Stimulated activated effector memory CD8-positive, alpha-beta T cell treated with anti-CD3 and anti-CD28 coated beads, Interleukin-12 subunit alpha, Interleukin-12 subunit beta, amount 100 ng/mL, for 72 hours (primary cell): ENCODE results near the gene ZNF417.
A peak's percentile ranks its signal among the peaks of the same experiment; 100 is the strongest.
"Not testable (repeated sequence)": the region's sequence is repeated elsewhere in the genome, so short reads cannot be mapped to it uniquely, and the experiment has no call there.

Source experiments
- ATAC-seq: fragments of 150-1000 bp; cut with Tn5 transposase; 2 replicates; pipeline ENCODE4 v1.10.0; 2021
- DNase-seq, 2 donors: peaks; one replicate each; pipeline ENCODE4 v3.0.0; 2021 to 2022; ENCODE audit warnings: low spot score in 2 of 2
- H3K27ac Mint-ChIP-seq: one replicate; pipeline ENCODE4 v1.8.0; 2022; ENCODE audit warnings: mild to moderate bottlenecking, mixed read lengths
- H3K36me3 Mint-ChIP-seq: one replicate; pipeline ENCODE4 v1.8.0; 2022; ENCODE audit warnings: mild to moderate bottlenecking, mixed read lengths
- H3K4me1 Mint-ChIP-seq: one replicate; pipeline ENCODE4 v1.8.0; 2022; ENCODE audit warnings: mixed read lengths
- H3K4me3 Mint-ChIP-seq: one replicate; pipeline ENCODE4 v1.8.0; 2022; ENCODE audit warnings: mild to moderate bottlenecking, mixed read lengths
- H3K9me3 Mint-ChIP-seq: one replicate; pipeline ENCODE4 v1.8.0; 2022; ENCODE audit warnings: mixed read lengths

The ZNF417 gene

GRCh38 chr19:57905258-57905657 lies 11.1 kb downstream of the ZNF417 start:
- H3K36me3 Mint-ChIP-seq = peaks cover 17% of the 10 kb centered on the region
- H3K4me1 Mint-ChIP-seq = no peaks in the 10 kb centered on the region
- ATAC-seq (no peak), DNase-seq (no peak)
- no peak overlapping the region for H3K4me3 Mint-ChIP-seq
- peaks cover 15% of the 10 kb centered on the region for H3K9me3 Mint-ChIP-seq
- H3K27ac Mint-ChIP-seq = no peak overlapping the region

DNA sequence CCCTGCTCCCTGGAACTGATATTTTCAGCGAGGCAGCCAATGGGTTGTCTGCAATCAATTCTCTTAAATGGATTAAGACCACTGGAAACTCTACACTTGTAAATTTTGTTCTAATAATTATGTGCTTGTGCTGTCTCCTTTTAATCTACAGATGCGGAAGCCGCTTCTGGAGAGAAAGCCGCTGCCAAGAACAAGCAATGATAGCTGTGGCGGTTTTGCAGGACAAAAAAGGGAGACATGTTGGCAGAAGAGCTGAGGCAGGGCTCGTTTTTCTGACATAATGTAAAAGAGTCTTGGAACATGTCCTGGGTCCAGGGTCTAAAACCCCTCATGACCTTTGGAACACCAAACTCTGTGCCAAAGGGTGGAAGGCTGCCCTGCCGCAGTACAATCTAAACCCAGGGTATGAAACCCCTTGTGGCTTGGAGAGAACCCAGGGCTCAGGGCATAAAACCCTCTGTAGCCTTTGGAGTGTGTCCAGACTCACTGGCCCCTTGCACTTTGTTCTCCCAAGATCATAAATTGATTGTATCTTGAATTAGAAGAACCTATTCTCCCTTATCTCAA lies 12.7 kb downstream of the ZNF417 start:
- Mint-ChIP-seq H3K4me1 (no peaks in the 10 kb centered on the region), H3K9me3 (peaks cover 15% of the 10 kb centered on the region), H3K27ac (no peak overlapping the region), H3K4me3 (no peak overlapping the region), H3K36me3 (peaks cover 12% of the 10 kb centered on the region)
- ATAC-seq = no peak
- DNase-seq = no peak

DNA sequence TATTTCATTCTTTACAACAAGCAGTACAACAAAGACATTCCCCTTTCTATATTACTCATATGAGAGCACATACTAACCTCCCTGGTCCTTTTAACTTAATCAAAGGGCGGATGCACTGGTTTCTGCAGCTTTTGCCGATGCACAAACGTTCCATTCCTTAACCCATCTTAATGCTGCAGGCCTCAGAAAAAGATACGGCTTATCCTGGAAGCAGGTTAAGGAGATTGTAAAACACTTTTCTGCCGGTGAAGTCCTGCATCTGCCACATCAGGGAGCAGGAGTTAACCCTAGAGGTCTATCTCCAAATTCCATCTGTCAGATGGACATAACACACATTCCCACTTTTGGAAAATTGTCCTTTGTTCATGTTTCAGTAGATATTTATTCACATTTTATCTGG lies 16.1 kb downstream of the ZNF417 start:
- no peak for ATAC-seq
- DNase-seq = no peak
- peaks cover 5% of the 10 kb centered on the region for H3K36me3 Mint-ChIP-seq
- H3K4me3 Mint-ChIP-seq = no peak overlapping the region
- H3K9me3 Mint-ChIP-seq = peaks cover 8% of the 10 kb centered on the region
- H3K4me1 Mint-ChIP-seq = no peaks in the 10 kb centered on the region
- no peak overlapping the region for H3K27ac Mint-ChIP-seq

DNA sequence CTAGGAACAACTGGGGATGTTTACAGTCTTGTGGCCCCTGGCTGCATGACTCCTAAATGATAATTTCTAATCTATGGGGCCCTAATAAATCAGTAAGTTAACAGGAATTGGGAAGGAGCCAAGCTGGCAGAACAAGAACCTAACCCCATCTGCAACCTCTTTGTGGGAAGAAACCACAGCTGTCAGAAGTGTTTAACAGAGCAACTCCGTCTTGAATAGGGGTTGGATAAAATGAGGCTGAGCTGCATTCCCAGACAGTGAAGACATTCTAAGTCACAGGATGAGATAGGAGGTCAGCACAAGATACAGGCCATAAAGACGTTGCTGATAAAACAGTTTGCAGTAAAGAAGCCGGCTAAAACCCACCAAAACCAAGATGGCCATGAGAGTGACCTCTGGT lies 25.7 kb downstream of the ZNF417 start:
- not testable (repeated sequence) for DNase-seq, H3K4me3 Mint-ChIP-seq, H3K27ac Mint-ChIP-seq, H3K36me3 Mint-ChIP-seq, ATAC-seq
- peaks cover 13% of the 10 kb centered on the region for H3K4me1 Mint-ChIP-seq
- H3K9me3 Mint-ChIP-seq = peaks cover 20% of the 10 kb centered on the region

- Mint-ChIP-seq H3K27ac (peak within 1 kb of the TSS; percentile 79), H3K9me3 (peaks cover 20% of the 10 kb centered on the region), H3K4me1 (peaks cover 13% of the 10 kb centered on the region), H3K4me3 (peak within 1 kb of the TSS; percentile 85), H3K36me3 (peaks cover 16% of the 10 kb centered on the region)
- ATAC-seq (peak; percentile 88), DNase-seq (peak; percentile 40 to 88)
Observed at GRCh38 chr19:57888560-57889231, 27.7 kb downstream of the ZNF417 start, which contains the start of gene ZNF814. ZNF814 (minus strand) TSS chr19:57889037; CDS start chr19:57888802, 235 bp downstream.

DNA sequence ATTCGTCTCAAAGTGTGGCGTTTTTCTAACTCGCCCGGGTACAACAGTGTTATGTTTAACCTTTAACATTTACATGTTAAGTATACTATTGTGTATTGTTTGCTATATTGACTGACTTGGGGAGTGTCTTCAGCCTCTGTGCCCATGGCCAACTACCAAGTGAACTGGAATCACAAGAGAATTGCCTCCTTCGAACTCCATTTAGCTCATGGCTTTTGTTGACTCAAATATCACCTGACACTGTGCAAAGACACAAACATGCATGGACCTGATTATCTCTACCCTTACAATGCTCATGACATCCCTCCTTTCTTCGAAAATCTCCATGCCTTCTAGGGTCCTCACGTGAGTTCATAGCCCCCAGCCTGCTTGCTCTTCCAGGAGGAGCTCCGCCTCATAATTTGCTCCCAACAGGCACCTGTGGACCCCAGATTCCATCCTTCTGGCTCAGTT lies 28.3 kb downstream of the ZNF417 start:
- peaks cover 20% of the 10 kb centered on the region for H3K9me3 Mint-ChIP-seq
- DNase-seq = no peak
- peak overlapping the region; percentile 79 for H3K27ac Mint-ChIP-seq
- peak overlapping the region; percentile 85 for H3K4me3 Mint-ChIP-seq
- H3K36me3 Mint-ChIP-seq = peaks cover 19% of the 10 kb centered on the region
- ATAC-seq = no peak
- H3K4me1 Mint-ChIP-seq = peaks cover 13% of the 10 kb centered on the region

DNA sequence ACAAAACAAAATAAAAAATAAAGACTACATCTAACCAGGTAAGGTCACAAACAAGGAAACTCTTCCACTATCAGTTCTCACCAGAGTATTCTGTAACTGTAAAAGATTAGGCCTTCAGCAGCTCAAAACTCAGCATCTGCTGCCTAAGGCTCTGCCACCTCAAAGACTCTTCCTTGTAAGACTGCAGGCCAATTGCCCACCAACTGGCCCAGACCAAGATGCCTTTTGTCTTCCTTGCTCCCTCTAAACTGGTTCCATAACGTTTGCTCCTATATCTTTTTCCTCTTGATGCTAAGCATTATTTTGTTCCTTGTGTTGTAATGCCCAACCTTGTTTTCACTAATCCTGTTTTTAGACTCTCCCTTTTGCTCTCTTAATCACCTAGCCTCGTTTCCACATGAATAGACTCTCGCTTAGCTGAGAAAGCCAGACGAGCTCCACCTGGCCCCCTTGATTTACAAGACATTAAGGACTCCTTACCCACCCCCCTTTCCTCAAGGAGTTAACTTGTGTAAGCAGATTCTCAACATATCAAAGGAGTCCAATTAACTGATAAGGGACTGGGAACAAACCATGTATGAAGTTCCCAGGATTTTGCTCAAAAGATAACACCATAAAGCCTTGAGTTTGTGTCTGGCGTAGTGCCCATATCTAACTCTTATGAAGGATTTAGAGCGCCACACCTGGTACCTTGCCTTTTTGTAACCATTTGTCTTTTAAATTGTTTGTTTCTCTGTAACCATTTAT lies 29.0 kb downstream of the ZNF417 start:
- peaks cover 13% of the 10 kb centered on the region for H3K4me1 Mint-ChIP-seq
- peak overlapping the region; percentile 85 for H3K4me3 Mint-ChIP-seq
- ATAC-seq (no peak), DNase-seq (no peak)
- H3K27ac Mint-ChIP-seq = no peak overlapping the region
- peaks cover 25% of the 10 kb centered on the region for H3K36me3 Mint-ChIP-seq
- peaks cover 23% of the 10 kb centered on the region for H3K9me3 Mint-ChIP-seq

DNA sequence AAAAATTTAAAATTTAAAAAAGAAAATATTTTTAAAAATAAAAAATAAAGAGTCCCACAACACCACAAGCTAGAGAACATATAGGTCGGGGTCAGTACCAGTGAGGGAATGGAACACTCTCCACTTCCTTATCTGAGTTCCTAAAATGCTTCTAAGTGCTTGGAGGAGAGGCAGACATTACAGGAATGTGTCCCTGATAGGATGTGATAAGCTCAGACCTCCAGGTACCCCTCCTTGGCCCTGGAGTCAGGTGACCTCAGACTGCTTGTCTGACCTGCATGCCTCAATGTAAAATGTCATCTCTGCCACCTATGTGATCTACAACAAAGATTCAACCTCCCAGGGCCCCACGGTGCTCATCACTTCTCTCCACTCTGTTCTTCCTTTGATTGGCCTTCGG lies 30.3 kb downstream of the ZNF417 start:
- ATAC-seq (no peak), DNase-seq (no peak)
- H3K36me3 Mint-ChIP-seq = peaks cover 25% of the 10 kb centered on the region
- peaks cover 21% of the 10 kb centered on the region for H3K9me3 Mint-ChIP-seq
- H3K4me3 Mint-ChIP-seq = no peak overlapping the region
- H3K27ac Mint-ChIP-seq = no peak overlapping the region
- peaks cover 13% of the 10 kb centered on the region for H3K4me1 Mint-ChIP-seq

- Mint-ChIP-seq H3K9me3 (peaks cover 19% of the 10 kb centered on the region), H3K36me3 (peaks cover 39% of the 10 kb centered on the region)
- not testable (repeated sequence) for H3K27ac Mint-ChIP-seq
Observed at GRCh38 chr19:57873883-57874799, 42.3 kb downstream of the ZNF417 start.

DNA sequence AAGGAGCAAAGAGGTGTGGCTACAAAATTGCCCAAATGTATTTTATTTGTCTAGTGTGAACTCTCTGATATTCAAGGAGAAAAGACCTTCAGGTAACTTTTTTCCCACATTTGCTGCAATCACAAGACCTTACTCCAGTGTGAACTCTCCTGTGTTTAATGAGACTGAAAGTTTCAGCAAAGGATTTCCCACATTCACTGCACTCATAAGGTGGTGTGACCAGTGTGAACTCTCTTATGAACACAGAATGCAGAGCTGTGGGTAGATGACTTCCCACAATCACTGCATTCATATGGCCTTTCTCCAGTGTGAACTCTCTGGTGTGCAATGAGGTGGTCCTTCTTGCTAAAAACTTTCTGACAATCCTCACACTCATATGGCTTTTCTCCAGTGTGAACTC lies 43.9 kb downstream of the ZNF417 start:
- Mint-ChIP-seq H3K9me3 (peaks cover 21% of the 10 kb centered on the region), H3K4me1 (no peaks in the 10 kb centered on the region), H3K27ac (no peak overlapping the region), H3K4me3 (no peak overlapping the region), H3K36me3 (peaks cover 42% of the 10 kb centered on the region)
- no peak for DNase-seq
- ATAC-seq = no peak

More at GRCh38 chr19:57873883-57874799, 42.3 kb downstream of the ZNF417 start:
- H3K4me1 Mint-ChIP-seq, ATAC-seq, DNase-seq, H3K4me3 Mint-ChIP-seq: not testable (repeated sequence)

DNA sequence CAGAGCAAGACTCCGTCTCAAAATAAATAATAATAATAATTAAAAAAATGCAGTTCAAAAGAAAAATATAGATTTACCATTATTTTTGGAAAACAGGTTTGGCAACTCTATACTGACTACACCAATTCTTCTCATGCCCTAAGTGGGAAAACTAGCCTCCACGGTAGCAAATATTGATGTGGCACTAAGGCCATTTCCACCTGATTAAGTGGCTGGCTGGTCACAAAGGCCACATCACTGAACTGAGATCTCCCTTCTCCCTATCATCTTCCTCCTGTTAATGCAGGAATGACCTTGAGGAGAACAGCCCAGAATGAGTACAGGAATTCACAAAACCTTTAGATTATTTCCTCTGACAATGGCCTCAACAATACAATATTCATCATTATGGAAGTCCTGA lies 46.2 kb downstream of the ZNF417 start:
- Mint-ChIP-seq H3K4me1 (no peaks in the 10 kb centered on the region), H3K36me3 (peaks cover 51% of the 10 kb centered on the region), H3K9me3 (peaks cover 12% of the 10 kb centered on the region), H3K4me3 (no peak overlapping the region), H3K27ac (no peak overlapping the region)
- DNase-seq (no peak), ATAC-seq (no peak)

DNA sequence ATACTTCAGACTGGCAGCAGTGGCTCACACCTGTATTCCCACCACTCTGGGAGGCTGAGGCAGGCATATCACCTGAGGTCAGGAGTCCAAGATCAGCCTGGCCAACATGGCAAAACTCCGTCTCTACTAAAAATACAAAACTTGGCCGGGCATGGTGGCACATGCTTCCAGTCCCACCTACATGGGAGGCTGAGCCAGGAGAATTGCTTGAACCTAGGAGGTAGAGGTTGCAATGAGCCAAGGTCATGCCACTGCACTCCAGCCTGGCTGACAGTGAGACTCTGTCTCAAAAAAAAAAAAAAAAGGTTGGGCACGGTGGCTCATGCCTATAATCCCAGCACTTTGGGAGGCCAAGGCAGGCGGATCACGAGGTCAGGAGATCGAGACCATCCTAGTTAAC lies 46.7 kb downstream of the ZNF417 start:
- not testable (repeated sequence) for H3K27ac Mint-ChIP-seq, ATAC-seq, DNase-seq, H3K4me3 Mint-ChIP-seq, H3K4me1 Mint-ChIP-seq
- Mint-ChIP-seq H3K36me3 (peaks cover 56% of the 10 kb centered on the region), H3K9me3 (peaks cover 14% of the 10 kb centered on the region)

GRCh38 chr19:57867868-57868492 lies 48.4 kb downstream of the ZNF417 start:
- Mint-ChIP-seq H3K36me3 (peaks cover 73% of the 10 kb centered on the region), H3K4me1 (no peaks in the 10 kb centered on the region), H3K9me3 (peaks cover 8% of the 10 kb centered on the region), H3K27ac (no peak overlapping the region), H3K4me3 (no peak overlapping the region)
- no peak for DNase-seq
- no peak for ATAC-seq
